HFF-Myc (cell line): ENCODE measurements around the gene IL25.

Experiments used
- DNase-seq: peaks from one replicate; pipeline ENCODE4 v3.0.0-alpha.2; 2011; ENCODE audit warnings: low read depth; ENCODE audit errors: extremely low read depth
- H3K4me3 ChIP-seq: replicated peaks from 2 replicates; pipeline ENCODE4 v1.5.1; 2011; ENCODE audit warnings: low read depth, mild to moderate bottlenecking, control low read depth, low read length
- CTCF ChIP-seq: IDR thresholded peaks from 2 replicates; pipeline ENCODE4 v1.5.1; 2012; ENCODE audit warnings: mild to moderate bottlenecking, low read depth, low read length, control low read depth; ENCODE audit errors: missing control alignments

Gene IL25

GRCh38 chr14:23380197-23380914 is 7.7 kb downstream of the IL25 start:
- no peak overlapping the region for H3K4me3 ChIP-seq
- TF ChIP-seq CTCF = no peak
- DNase-seq = no peak

GRCh38 chr14:23380976-23381375 is 8.4 kb downstream of the IL25 start:
- no peak for DNase-seq
- no peak overlapping the region for H3K4me3 ChIP-seq
- no peak for TF ChIP-seq CTCF

GRCh38 chr14:23381871-23382270 is 9.3 kb downstream of the IL25 start:
- TF ChIP-seq CTCF = no peak
- no peak for DNase-seq
- H3K4me3 ChIP-seq = no peak overlapping the region

GRCh38 chr14:23382276-23382675 is 9.7 kb downstream of the IL25 start:
- TF ChIP-seq CTCF = no peak
- DNase-seq = no peak
- H3K4me3 ChIP-seq = no peak overlapping the region

- no peak overlapping the region for H3K4me3 ChIP-seq
- no peak for DNase-seq
- no peak for TF ChIP-seq CTCF
Observed at GRCh38 chr14:23382731-23383440, 10.3 kb downstream of the IL25 start.

- H3K4me3 ChIP-seq = no peak overlapping the region
- DNase-seq = no peak
- no peak for TF ChIP-seq CTCF
Observed at GRCh38 chr14:23384364-23385080, 11.9 kb downstream of the IL25 start.
